ENCODE data around the gene COMT.

The COMT gene

DNA sequence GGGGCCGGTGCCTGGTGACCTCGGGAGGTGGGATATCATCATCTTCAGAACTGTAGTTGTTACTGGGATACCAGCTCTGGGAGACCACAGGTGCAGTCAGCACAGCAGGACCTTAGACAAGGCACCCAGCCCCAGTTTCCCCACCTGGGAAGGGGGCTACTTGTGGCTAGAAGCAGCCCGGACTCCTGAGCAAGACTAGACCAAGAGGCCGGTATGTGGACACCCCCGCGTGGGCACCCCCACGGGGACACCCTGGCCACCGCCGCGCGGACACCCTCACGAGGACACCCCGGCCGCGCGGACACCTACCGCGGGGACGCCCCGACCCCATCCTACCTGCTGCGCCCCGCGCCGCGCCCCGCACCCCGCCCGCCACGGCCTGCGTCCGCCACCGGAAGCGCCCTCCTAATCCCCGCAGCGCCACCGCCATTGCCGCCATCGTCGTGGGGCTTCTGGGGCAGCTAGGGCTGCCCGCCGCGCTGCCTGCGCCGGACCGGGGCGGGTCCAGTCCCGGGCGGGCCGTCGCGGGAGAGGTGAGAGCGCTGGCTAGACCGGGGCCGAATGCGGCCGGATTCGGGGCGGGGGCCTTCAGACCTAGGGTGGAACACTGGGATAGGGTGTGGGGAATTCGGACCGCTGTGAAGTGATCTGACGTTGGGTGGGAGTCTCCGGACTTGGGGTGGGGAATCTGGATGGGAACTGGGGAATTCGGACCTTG, at the start of gene COMT, which contains the start of gene TXNRD2:
COMT (plus strand) TSS at position 408 of the 718 bp plus-strand sequence. CDS start 20,755 bp downstream, outside the sequence.
TXNRD2 (minus strand) TSS at position 454 of the 718 bp plus-strand sequence; CDS start at position 439, 15 bp downstream.
- peak within 1 kb of the TSS; percentile 86 for H3K27ac ChIP-seq (ENCODE audit: low read depth, low read length)
- peak within 1 kb of the TSS; percentile 70 to 92 (median 89) for H3K4me3 ChIP-seq (ENCODE audit: low read depth in 1 of 5, low read length in 5 of 5)
- H3K9ac ChIP-seq (ENCODE audit: low read length in 5 of 5): peak within 1 kb of the TSS; percentile 92 to 97 (median 94)
- H3K36me3 ChIP-seq (ENCODE audit: control insufficient read depth in 5 of 5, insufficient read depth in 5 of 5, low read length in 5 of 5): no peaks in the 10 kb centered on the region
- peaks cover 9 to 36% (median 33%) of the 10 kb centered on the region in 5 donors for H3K4me1 ChIP-seq (ENCODE audit: control insufficient read depth in 5 of 5, insufficient read depth in 5 of 5, low read length in 5 of 5)
- no peaks in the 10 kb centered on the region for H3K9me3 ChIP-seq (ENCODE audit: control insufficient read depth in 5 of 5, low read length in 5 of 5)
- H3K27me3 ChIP-seq (ENCODE audit: control insufficient read depth in 5 of 5, insufficient read depth in 4 of 5, low read length in 5 of 5): no peaks in the 10 kb centered on the region

- H3K4me3 ChIP-seq (ENCODE audit: low read depth in 1 of 5, low read length in 5 of 5): no peak overlapping the region
- no peak overlapping the region for H3K9ac ChIP-seq (ENCODE audit: low read length in 5 of 5)
- H3K27ac ChIP-seq (ENCODE audit: low read depth, low read length): no peak overlapping the region
- H3K4me1 ChIP-seq (ENCODE audit: control insufficient read depth in 5 of 5, insufficient read depth in 5 of 5, low read length in 5 of 5): peaks cover 0 to 20% (median 0%) of the 10 kb centered on the region in 5 donors
- H3K9me3 ChIP-seq (ENCODE audit: control insufficient read depth in 5 of 5, low read length in 5 of 5): no peaks in the 10 kb centered on the region
- H3K36me3 ChIP-seq (ENCODE audit: control insufficient read depth in 5 of 5, insufficient read depth in 5 of 5, low read length in 5 of 5): peaks cover 0 to 66% (median 32%) of the 10 kb centered on the region in 5 donors
- no peaks in the 10 kb centered on the region for H3K27me3 ChIP-seq (ENCODE audit: control insufficient read depth in 5 of 5, insufficient read depth in 4 of 5, low read length in 5 of 5)
These were observed 49.2 kb upstream of the COMT start for GRCh38 chr22:19892257-19892879.

- Histone ChIP-seq H3K36me3 (ENCODE audit: control insufficient read depth in 5 of 5, insufficient read depth in 5 of 5, low read length in 5 of 5) (peaks cover 0 to 72% (median 35%) of the 10 kb centered on the region in 5 donors), H3K9ac (ENCODE audit: low read length in 5 of 5) (no peak overlapping the region), H3K4me1 (ENCODE audit: control insufficient read depth in 5 of 5, insufficient read depth in 5 of 5, low read length in 5 of 5) (peaks cover 0 to 17% (median 0%) of the 10 kb centered on the region in 5 donors), H3K27ac (ENCODE audit: low read depth, low read length) (no peak overlapping the region), H3K9me3 (ENCODE audit: control insufficient read depth in 5 of 5, low read length in 5 of 5) (no peaks in the 10 kb centered on the region), H3K4me3 (ENCODE audit: low read depth in 1 of 5, low read length in 5 of 5) (no peak overlapping the region), H3K27me3 (ENCODE audit: control insufficient read depth in 5 of 5, insufficient read depth in 4 of 5, low read length in 5 of 5) (no peaks in the 10 kb centered on the region)
These were observed 48.6 kb upstream of the COMT start for GRCh38 chr22:19892925-19893324.

DNA sequence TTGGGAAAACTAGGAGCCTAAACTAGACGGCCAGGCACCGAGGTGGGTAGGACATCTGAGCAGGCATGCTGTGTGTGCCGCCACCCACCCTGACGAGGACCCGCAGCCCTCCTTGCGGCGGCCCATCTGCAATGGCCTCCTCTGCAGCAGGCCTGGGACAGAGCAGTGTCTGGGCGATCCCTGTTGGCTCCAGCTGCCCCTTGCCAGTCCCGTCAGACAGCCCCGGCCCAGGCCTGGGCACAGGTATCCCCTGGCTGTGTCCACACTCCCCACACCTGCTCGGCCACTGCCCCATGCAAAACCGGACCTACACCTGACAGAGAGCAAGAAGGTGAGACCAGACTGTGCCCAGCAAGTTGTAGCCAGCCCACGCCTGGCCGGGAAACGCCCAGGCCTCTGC, 48.2 kb upstream of the COMT start:
- H3K9me3 ChIP-seq (ENCODE audit: control insufficient read depth in 5 of 5, low read length in 5 of 5): no peaks in the 10 kb centered on the region
- H3K4me3 ChIP-seq (ENCODE audit: low read depth in 1 of 5, low read length in 5 of 5): no peak overlapping the region
- H3K9ac ChIP-seq (ENCODE audit: low read length in 5 of 5): no peak overlapping the region
- peaks cover 0 to 73% (median 38%) of the 10 kb centered on the region in 5 donors for H3K36me3 ChIP-seq (ENCODE audit: control insufficient read depth in 5 of 5, insufficient read depth in 5 of 5, low read length in 5 of 5)
- H3K27ac ChIP-seq (ENCODE audit: low read depth, low read length): no peak overlapping the region
- H3K4me1 ChIP-seq (ENCODE audit: control insufficient read depth in 5 of 5, insufficient read depth in 5 of 5, low read length in 5 of 5): peaks cover 0 to 17% (median 0%) of the 10 kb centered on the region in 5 donors
- no peaks in the 10 kb centered on the region for H3K27me3 ChIP-seq (ENCODE audit: control insufficient read depth in 5 of 5, insufficient read depth in 4 of 5, low read length in 5 of 5)

DNA sequence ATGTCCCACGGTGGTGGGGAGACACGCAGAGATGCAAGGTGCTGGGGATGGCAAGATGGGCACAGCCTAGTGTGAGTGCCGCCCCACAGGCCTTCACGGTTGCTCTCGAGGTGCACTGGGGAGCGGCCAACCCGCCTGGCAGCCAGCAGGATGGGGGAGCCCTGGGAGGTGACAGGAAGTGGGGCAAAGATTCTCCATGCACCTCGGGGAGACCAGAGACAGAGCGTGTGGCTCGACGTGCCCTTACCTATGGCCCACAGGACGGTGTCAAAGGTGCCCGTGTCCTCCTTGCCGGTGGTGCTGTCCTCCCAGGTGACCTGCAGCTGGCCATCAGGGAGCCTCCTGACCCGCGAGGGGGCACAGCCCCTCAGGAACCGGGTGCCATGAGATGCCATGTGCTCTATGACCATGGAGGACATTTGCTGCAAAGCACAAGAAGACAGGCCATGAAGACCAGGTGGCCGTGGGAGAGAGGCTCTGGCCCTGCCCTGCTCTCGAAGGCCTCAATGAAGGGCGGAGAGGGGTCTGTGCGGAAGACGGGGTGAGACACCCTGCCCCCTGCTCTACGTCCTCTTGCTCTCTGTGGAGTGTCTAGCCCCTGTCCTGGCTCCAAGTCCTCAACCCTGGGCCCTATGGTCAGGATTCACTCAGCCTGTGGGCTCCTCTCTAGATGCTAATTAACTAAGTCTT, 46.3 kb upstream of the COMT start:
- Histone ChIP-seq H3K9me3 (ENCODE audit: control insufficient read depth in 5 of 5, low read length in 5 of 5) (no peaks in the 10 kb centered on the region), H3K4me3 (ENCODE audit: low read depth in 1 of 5, low read length in 5 of 5) (no peak overlapping the region), H3K27ac (ENCODE audit: low read depth, low read length) (no peak overlapping the region), H3K9ac (ENCODE audit: low read length in 5 of 5) (no peak overlapping the region), H3K4me1 (ENCODE audit: control insufficient read depth in 5 of 5, insufficient read depth in 5 of 5, low read length in 5 of 5) (peaks cover 0 to 17% (median 0%) of the 10 kb centered on the region in 5 donors), H3K27me3 (ENCODE audit: control insufficient read depth in 5 of 5, insufficient read depth in 4 of 5, low read length in 5 of 5) (no peaks in the 10 kb centered on the region), H3K36me3 (ENCODE audit: control insufficient read depth in 5 of 5, insufficient read depth in 5 of 5, low read length in 5 of 5) (peaks cover 0 to 80% (median 44%) of the 10 kb centered on the region in 5 donors)

GRCh38 chr22:19896665-19897355, 44.8 kb upstream of the COMT start:
- Histone ChIP-seq H3K36me3 (ENCODE audit: control insufficient read depth in 5 of 5, insufficient read depth in 5 of 5, low read length in 5 of 5) (peaks cover 0 to 82% (median 46%) of the 10 kb centered on the region in 5 donors), H3K4me1 (ENCODE audit: control insufficient read depth in 5 of 5, insufficient read depth in 5 of 5, low read length in 5 of 5) (peaks cover 0 to 8% (median 0%) of the 10 kb centered on the region in 5 donors), H3K9ac (ENCODE audit: low read length in 5 of 5) (no peak overlapping the region), H3K9me3 (ENCODE audit: control insufficient read depth in 5 of 5, low read length in 5 of 5) (no peaks in the 10 kb centered on the region), H3K27me3 (ENCODE audit: control insufficient read depth in 5 of 5, insufficient read depth in 4 of 5, low read length in 5 of 5) (no peaks in the 10 kb centered on the region), H3K27ac (ENCODE audit: low read depth, low read length) (no peak overlapping the region), H3K4me3 (ENCODE audit: low read depth in 1 of 5, low read length in 5 of 5) (no peak overlapping the region)

DNA sequence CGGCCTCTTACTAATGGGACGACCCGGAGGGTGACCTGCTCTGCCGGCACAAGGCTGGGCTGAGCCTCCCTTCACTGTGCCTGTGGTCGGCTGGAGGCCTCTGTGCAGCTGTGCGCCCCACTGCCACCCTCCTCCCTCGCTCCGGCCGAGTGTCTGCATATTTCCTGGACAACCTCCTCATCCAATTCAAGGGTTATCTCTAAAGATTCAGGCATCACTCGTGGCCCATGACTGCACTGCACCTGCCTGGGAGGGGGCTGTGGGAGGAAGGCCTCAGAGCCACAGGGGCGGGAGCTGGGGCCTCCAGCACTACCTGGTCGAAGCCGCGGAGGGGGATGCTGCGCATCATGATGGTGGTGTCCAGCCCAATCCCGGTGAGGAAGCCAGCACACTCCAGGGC, 43.8 kb upstream of the COMT start:
- Histone ChIP-seq H3K9ac (ENCODE audit: low read length in 5 of 5) (no peak overlapping the region), H3K4me3 (ENCODE audit: low read depth in 1 of 5, low read length in 5 of 5) (no peak overlapping the region), H3K4me1 (ENCODE audit: control insufficient read depth in 5 of 5, insufficient read depth in 5 of 5, low read length in 5 of 5) (no peaks in the 10 kb centered on the region), H3K27ac (ENCODE audit: low read depth, low read length) (no peak overlapping the region), H3K27me3 (ENCODE audit: control insufficient read depth in 5 of 5, insufficient read depth in 4 of 5, low read length in 5 of 5) (no peaks in the 10 kb centered on the region), H3K36me3 (ENCODE audit: control insufficient read depth in 5 of 5, insufficient read depth in 5 of 5, low read length in 5 of 5) (peaks cover 0 to 73% (median 49%) of the 10 kb centered on the region in 5 donors), H3K9me3 (ENCODE audit: control insufficient read depth in 5 of 5, low read length in 5 of 5) (no peaks in the 10 kb centered on the region)

GRCh38 chr22:19898145-19898544, 43.4 kb upstream of the COMT start:
- H3K36me3 ChIP-seq (ENCODE audit: control insufficient read depth in 5 of 5, insufficient read depth in 5 of 5, low read length in 5 of 5): peaks cover 0 to 71% (median 49%) of the 10 kb centered on the region in 5 donors
- no peak overlapping the region for H3K27ac ChIP-seq (ENCODE audit: low read depth, low read length)

DNA sequence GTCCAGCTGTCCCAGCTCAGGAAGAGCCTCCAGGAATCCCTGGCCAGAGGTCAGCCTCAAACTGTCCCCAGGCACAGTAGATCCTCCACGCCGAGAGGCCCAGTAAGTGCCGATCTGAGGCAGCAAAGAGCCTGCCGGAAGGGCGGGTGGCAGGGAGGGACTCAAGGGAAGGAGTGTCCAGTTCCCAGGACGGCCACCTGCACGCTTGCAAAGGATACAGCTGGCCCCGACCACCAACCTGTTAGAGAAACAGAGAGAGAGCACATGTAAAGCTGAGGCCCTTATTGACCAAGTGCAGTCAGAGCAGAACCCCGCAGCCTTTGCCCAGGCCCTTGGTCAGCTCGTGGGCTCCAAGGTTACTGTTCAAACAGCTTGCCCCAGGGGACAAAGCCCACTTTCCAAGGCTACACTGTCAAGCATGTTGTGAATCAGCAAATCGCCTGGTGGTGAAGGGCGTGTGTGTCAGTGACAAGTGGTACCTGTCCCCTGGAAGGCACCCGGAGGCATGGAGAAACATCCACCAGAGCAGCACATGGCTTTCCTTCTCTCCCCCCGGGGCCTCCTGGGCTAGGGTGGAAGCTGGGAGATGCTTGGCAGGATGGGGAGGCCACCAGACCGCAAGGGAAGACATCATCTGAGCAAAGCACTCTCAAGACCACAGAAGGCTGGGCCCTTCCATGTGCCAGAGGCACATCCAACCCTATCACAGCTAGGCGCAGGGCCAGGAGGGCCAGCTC, 42.6 kb upstream of the COMT start:
- Histone ChIP-seq H3K9me3 (ENCODE audit: control insufficient read depth in 5 of 5, low read length in 5 of 5) (no peaks in the 10 kb centered on the region), H3K27me3 (ENCODE audit: control insufficient read depth in 5 of 5, insufficient read depth in 4 of 5, low read length in 5 of 5) (no peaks in the 10 kb centered on the region), H3K9ac (ENCODE audit: low read length in 5 of 5) (no peak overlapping the region), H3K27ac (ENCODE audit: low read depth, low read length) (no peak overlapping the region), H3K4me3 (ENCODE audit: low read depth in 1 of 5, low read length in 5 of 5) (no peak overlapping the region), H3K36me3 (ENCODE audit: control insufficient read depth in 5 of 5, insufficient read depth in 5 of 5, low read length in 5 of 5) (peaks cover 0 to 68% (median 41%) of the 10 kb centered on the region in 5 donors), H3K4me1 (ENCODE audit: control insufficient read depth in 5 of 5, insufficient read depth in 5 of 5, low read length in 5 of 5) (no peaks in the 10 kb centered on the region)

More at GRCh38 chr22:19898145-19898544, 43.4 kb upstream of the COMT start:
- Histone ChIP-seq H3K9ac (ENCODE audit: low read length in 5 of 5) (no peak overlapping the region), H3K9me3 (ENCODE audit: control insufficient read depth in 5 of 5, low read length in 5 of 5) (no peaks in the 10 kb centered on the region), H3K4me3 (ENCODE audit: low read depth in 1 of 5, low read length in 5 of 5) (no peak overlapping the region), H3K27me3 (ENCODE audit: control insufficient read depth in 5 of 5, insufficient read depth in 4 of 5, low read length in 5 of 5) (no peaks in the 10 kb centered on the region), H3K4me1 (ENCODE audit: control insufficient read depth in 5 of 5, insufficient read depth in 5 of 5, low read length in 5 of 5) (no peaks in the 10 kb centered on the region)
